ENCODE measurements around the gene GRB10.

The GRB10 gene

DNA sequence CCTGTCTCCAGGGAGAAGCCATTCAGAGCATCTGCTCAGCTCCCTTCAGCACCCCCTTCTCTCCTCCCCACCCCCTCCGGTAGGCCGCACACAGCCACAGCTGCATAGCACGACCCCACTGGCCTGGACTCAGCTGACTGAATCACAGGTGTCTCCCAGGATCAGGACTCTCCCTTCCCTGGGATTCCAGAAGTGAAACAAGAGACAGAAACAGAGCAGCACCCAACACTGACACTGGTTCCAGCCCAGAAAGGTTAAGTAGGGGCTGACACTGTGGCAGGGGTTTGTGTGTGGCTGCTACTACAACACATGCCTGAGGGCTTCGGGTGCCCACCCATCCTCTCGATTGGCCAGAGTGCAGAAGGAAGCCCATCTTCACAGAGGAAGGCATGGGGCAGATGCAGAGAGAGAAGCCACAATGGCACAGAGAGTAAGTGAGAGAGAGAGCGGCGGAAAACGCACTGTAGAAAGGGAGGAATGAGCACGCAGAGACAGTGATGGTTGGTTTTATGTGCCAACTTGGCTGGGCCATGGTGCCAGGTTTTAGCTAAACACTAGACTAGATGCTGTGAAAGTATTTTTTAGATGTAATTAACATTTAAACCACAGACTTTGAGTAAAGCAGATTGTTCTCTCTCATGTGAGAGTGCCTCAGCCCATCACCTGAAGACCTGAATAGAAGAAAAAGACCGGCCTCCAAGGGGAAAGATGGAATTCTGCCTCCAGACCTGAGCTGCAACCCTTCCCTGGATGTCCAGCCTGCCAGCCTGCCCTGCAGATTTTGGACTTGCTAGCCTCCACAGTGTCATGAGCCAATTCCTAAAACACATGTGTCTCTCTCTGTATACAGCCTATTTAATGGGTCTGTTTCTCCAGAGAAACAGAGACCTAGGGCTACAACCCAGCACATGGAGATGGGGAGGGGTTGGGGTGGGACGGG, 107.5 kb downstream of the GRB10 start:
- no peak overlapping the region for H3K4me3 ChIP-seq (ENCODE audit: low read length)
- H3K9me3 ChIP-seq (ENCODE audit: control insufficient read depth, insufficient read depth, low read length): no peaks in the 10 kb centered on the region
- H3K27me3 ChIP-seq (ENCODE audit: control insufficient read depth, insufficient read depth, low read length): no peaks in the 10 kb centered on the region
- no peaks in the 10 kb centered on the region for H3K4me1 ChIP-seq (ENCODE audit: control insufficient read depth, insufficient read depth, low read length)
- DNase-seq (ENCODE audit: low read depth, low spot score): no peak
- no CpG with 5 or more reads among the region's 11 CpGs for WGBS (ENCODE audit: insufficient coverage, insufficient read length)
- H3K36me3 ChIP-seq (ENCODE audit: control insufficient read depth, insufficient read depth, low read length): no peaks in the 10 kb centered on the region; the same call in 1 of the 2 replicates
- H3K27ac ChIP-seq (ENCODE audit: low read length): no peak overlapping the region

- Histone ChIP-seq H3K9me3 (ENCODE audit: control insufficient read depth, insufficient read depth, low read length) (no peaks in the 10 kb centered on the region), H3K4me3 (ENCODE audit: low read length) (no peak overlapping the region), H3K4me1 (ENCODE audit: control insufficient read depth, insufficient read depth, low read length) (no peaks in the 10 kb centered on the region), H3K27ac (ENCODE audit: low read length) (no peak overlapping the region), H3K27me3 (ENCODE audit: control insufficient read depth, insufficient read depth, low read length) (no peaks in the 10 kb centered on the region), H3K36me3 (ENCODE audit: control insufficient read depth, insufficient read depth, low read length) (no peaks in the 10 kb centered on the region; the same call in 1 of the 2 replicates)
- no CpG with 5 or more reads among the region's 10 CpGs for WGBS (ENCODE audit: insufficient coverage, insufficient read length)
- no peak for DNase-seq (ENCODE audit: low read depth, low spot score)
Measured at GRCh38 chr7:50674299-50674698, 108.4 kb downstream of the GRB10 start.

DNA sequence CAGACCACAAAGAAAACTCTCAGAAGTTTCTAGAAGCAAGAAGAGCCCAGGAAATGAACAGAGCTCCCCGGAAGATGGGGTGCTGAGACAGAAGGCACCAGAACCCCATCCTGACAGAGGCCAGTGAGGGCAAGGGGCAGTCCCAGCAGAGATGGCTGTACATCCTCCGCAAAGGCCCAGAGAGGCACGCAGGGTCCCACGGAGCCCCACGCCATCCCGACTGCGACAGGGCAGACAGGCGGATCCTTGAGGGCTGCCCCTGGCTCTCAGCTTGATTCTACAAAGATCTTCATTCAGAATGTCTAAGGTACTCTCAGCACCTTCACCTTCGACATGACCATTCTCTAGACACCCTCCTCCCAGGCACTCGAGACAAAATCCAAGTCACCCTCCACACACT, 109.6 kb downstream of the GRB10 start:
- Histone ChIP-seq H3K9me3 (ENCODE audit: control insufficient read depth, insufficient read depth, low read length) (no peaks in the 10 kb centered on the region), H3K27me3 (ENCODE audit: control insufficient read depth, insufficient read depth, low read length) (no peaks in the 10 kb centered on the region), H3K4me3 (ENCODE audit: low read length) (no peak overlapping the region), H3K27ac (ENCODE audit: low read length) (no peak overlapping the region), H3K4me1 (ENCODE audit: control insufficient read depth, insufficient read depth, low read length) (no peaks in the 10 kb centered on the region), H3K36me3 (ENCODE audit: control insufficient read depth, insufficient read depth, low read length) (no peaks in the 10 kb centered on the region; the same call in 1 of the 2 replicates)
- no peak for DNase-seq (ENCODE audit: low read depth, low spot score)
- WGBS (ENCODE audit: insufficient coverage, insufficient read length): no CpG with 5 or more reads among the region's 10 CpGs

DNA sequence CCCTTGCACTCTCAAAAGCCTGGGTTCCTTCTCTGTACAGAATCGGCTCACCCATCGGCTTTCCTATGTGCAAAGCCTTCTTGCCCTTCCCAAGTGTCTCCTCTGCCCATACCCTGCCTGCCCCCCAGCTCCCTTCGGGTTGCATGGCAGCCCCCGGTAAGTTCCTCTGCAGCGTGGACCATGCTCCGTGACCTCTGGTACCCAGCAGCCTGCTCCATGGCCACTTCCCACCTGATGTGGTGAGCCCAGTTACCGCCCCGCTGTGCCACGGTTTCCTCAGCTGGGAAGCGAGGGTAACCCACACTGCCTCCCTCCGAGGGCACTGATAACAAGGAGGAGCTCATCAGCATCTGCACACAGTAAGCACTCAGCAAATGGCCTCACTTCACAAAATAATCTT, 110.7 kb downstream of the GRB10 start:
- no CpG with 5 or more reads among the region's 11 CpGs for WGBS (ENCODE audit: insufficient coverage, insufficient read length)
- no peak overlapping the region for H3K27ac ChIP-seq (ENCODE audit: low read length)
- no peaks in the 10 kb centered on the region for H3K9me3 ChIP-seq (ENCODE audit: control insufficient read depth, insufficient read depth, low read length)
- H3K36me3 ChIP-seq (ENCODE audit: control insufficient read depth, insufficient read depth, low read length): no peaks in the 10 kb centered on the region; the same call in 1 of the 2 replicates
- DNase-seq (ENCODE audit: low read depth, low spot score): no peak
- H3K4me3 ChIP-seq (ENCODE audit: low read length): no peak overlapping the region
- no peaks in the 10 kb centered on the region for H3K27me3 ChIP-seq (ENCODE audit: control insufficient read depth, insufficient read depth, low read length)
- H3K4me1 ChIP-seq (ENCODE audit: control insufficient read depth, insufficient read depth, low read length): no peaks in the 10 kb centered on the region

DNA sequence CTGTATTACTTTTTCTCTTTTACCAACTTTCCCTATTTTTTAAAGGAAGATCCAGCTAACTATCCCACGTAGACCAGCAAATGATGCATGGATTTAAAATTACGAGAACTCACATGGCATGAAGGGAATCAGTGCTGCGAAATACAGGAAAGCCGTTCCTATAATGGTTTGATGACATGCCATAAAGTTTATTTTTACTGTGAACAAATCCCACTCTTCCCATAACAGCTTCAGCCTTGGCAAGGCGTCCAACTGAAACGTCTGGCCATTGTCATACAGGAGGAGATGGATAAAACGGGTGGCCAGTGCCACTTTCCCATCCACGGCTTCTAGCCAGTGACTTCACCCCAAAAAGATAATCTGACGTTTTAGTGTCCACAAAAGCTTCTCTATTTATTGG, 111.3 kb downstream of the GRB10 start:
- Histone ChIP-seq H3K27ac (ENCODE audit: low read length) (no peak overlapping the region), H3K9me3 (ENCODE audit: control insufficient read depth, insufficient read depth, low read length) (no peaks in the 10 kb centered on the region), H3K4me3 (ENCODE audit: low read length) (no peak overlapping the region), H3K4me1 (ENCODE audit: control insufficient read depth, insufficient read depth, low read length) (no peaks in the 10 kb centered on the region), H3K36me3 (ENCODE audit: control insufficient read depth, insufficient read depth, low read length) (no peaks in the 10 kb centered on the region; the same call in 1 of the 2 replicates), H3K27me3 (ENCODE audit: control insufficient read depth, insufficient read depth, low read length) (no peaks in the 10 kb centered on the region)
- no peak for DNase-seq (ENCODE audit: low read depth, low spot score)
- WGBS (ENCODE audit: insufficient coverage, insufficient read length): no CpG with 5 or more reads among the region's 9 CpGs

DNA sequence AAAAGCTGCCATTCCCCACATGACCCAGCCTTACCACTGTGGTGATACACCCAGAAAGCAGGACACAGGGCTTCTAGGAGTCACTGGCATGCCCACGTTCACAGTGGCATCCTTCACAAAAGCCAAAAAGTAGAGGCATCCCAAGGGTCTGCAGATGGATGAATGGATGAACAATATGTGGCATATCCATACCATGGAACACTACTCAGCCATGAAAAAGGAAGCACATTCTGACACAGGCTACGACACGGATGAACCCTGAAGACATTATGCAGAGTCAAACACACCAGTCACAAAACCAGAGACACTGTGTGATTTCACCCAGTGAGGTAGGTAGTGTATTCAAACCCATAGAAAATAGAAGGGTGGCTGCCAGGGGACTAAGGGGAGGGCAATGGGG, 112.8 kb downstream of the GRB10 start:
- H3K27me3 ChIP-seq (ENCODE audit: control insufficient read depth, insufficient read depth, low read length): no peaks in the 10 kb centered on the region
- DNase-seq (ENCODE audit: low read depth, low spot score): no peak
- H3K9me3 ChIP-seq (ENCODE audit: control insufficient read depth, insufficient read depth, low read length): no peaks in the 10 kb centered on the region
- no peaks in the 10 kb centered on the region for H3K4me1 ChIP-seq (ENCODE audit: control insufficient read depth, insufficient read depth, low read length)
- no peak overlapping the region for H3K4me3 ChIP-seq (ENCODE audit: low read length)
- H3K27ac ChIP-seq (ENCODE audit: low read length): no peak overlapping the region
- WGBS (ENCODE audit: insufficient coverage, insufficient read length): no CpG with 5 or more reads among the region's 3 CpGs
- H3K36me3 ChIP-seq (ENCODE audit: control insufficient read depth, insufficient read depth, low read length): no peaks in the 10 kb centered on the region; the same call in 1 of the 2 replicates

DNA sequence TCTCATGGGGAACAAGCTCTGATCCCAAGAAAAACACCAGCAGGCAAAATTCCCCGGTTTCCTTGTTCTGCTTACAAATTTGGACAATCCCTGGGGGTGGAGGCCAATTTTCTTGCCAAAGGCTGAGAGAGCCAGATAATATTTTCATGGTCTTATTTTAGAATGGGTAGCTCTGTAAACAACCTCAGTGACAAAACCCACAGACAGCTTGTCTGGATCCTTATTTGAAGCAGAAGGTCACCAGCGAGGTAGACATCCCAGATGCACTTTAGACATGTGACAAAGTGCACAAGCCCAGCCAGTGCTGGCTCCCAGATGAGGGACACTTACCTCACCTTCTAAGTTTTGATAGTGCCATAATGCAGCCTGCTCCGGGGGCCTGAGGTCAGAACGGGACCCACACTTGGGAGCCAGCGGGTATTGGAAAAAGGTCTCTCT, 114.9 kb downstream of the GRB10 start:
- WGBS (ENCODE audit: insufficient coverage, insufficient read length): no CpG with 5 or more reads among the region's 5 CpGs
- no peak overlapping the region for H3K27ac ChIP-seq (ENCODE audit: low read length)
- H3K9me3 ChIP-seq (ENCODE audit: control insufficient read depth, insufficient read depth, low read length): no peaks in the 10 kb centered on the region
- no peak overlapping the region for H3K4me3 ChIP-seq (ENCODE audit: low read length)
- H3K36me3 ChIP-seq (ENCODE audit: control insufficient read depth, insufficient read depth, low read length): no peaks in the 10 kb centered on the region; the same call in 1 of the 2 replicates
- H3K4me1 ChIP-seq (ENCODE audit: control insufficient read depth, insufficient read depth, low read length): no peaks in the 10 kb centered on the region; the same call in 1 of the 2 replicates
- DNase-seq (ENCODE audit: low read depth, low spot score): no peak
- no peaks in the 10 kb centered on the region for H3K27me3 ChIP-seq (ENCODE audit: control insufficient read depth, insufficient read depth, low read length)

- Histone ChIP-seq H3K27ac (ENCODE audit: low read length) (no peak overlapping the region), H3K4me1 (ENCODE audit: control insufficient read depth, insufficient read depth, low read length) (no peaks in the 10 kb centered on the region; the same call in 1 of the 2 replicates), H3K36me3 (ENCODE audit: control insufficient read depth, insufficient read depth, low read length) (no peaks in the 10 kb centered on the region; the same call in 1 of the 2 replicates), H3K4me3 (ENCODE audit: low read length) (no peak overlapping the region), H3K27me3 (ENCODE audit: control insufficient read depth, insufficient read depth, low read length) (no peaks in the 10 kb centered on the region), H3K9me3 (ENCODE audit: control insufficient read depth, insufficient read depth, low read length) (no peaks in the 10 kb centered on the region)
- no peak for DNase-seq (ENCODE audit: low read depth, low spot score)
- WGBS (ENCODE audit: insufficient coverage, insufficient read length): no CpG with 5 or more reads among the region's 4 CpGs
Measured at GRCh38 chr7:50667338-50667737, 115.4 kb downstream of the GRB10 start.

- no peak overlapping the region for H3K27ac ChIP-seq (ENCODE audit: low read length)
- no peaks in the 10 kb centered on the region; the same call in 1 of the 2 replicates for H3K36me3 ChIP-seq (ENCODE audit: control insufficient read depth, insufficient read depth, low read length)
- no CpG with 5 or more reads among the region's 11 CpGs for WGBS (ENCODE audit: insufficient coverage, insufficient read length)
- no peaks in the 10 kb centered on the region for H3K27me3 ChIP-seq (ENCODE audit: control insufficient read depth, insufficient read depth, low read length)
- H3K4me1 ChIP-seq (ENCODE audit: control insufficient read depth, insufficient read depth, low read length): no peaks in the 10 kb centered on the region; the same call in 1 of the 2 replicates
- no peak overlapping the region for H3K4me3 ChIP-seq (ENCODE audit: low read length)
- H3K9me3 ChIP-seq (ENCODE audit: control insufficient read depth, insufficient read depth, low read length): no peaks in the 10 kb centered on the region
- DNase-seq (ENCODE audit: low read depth, low spot score): no peak
Measured at GRCh38 chr7:50666124-50666496, 116.6 kb downstream of the GRB10 start.

- Histone ChIP-seq H3K9me3 (ENCODE audit: control insufficient read depth, insufficient read depth, low read length) (no peaks in the 10 kb centered on the region), H3K27ac (ENCODE audit: low read length) (no peak overlapping the region), H3K4me3 (ENCODE audit: low read length) (no peak overlapping the region), H3K36me3 (ENCODE audit: control insufficient read depth, insufficient read depth, low read length) (peaks cover 3% of the 10 kb centered on the region; the same call in 1 of the 2 replicates), H3K4me1 (ENCODE audit: control insufficient read depth, insufficient read depth, low read length) (no peaks in the 10 kb centered on the region; the same call in 1 of the 2 replicates), H3K27me3 (ENCODE audit: control insufficient read depth, insufficient read depth, low read length) (no peaks in the 10 kb centered on the region)
- no peak for DNase-seq (ENCODE audit: low read depth, low spot score)
- no CpG with 5 or more reads among the region's 17 CpGs for WGBS (ENCODE audit: insufficient coverage, insufficient read length)
Measured at GRCh38 chr7:50665403-50666123, 117.1 kb downstream of the GRB10 start.

Data from iPS DF 6.9 (cell line).